HK-2 (cell line): ENCODE data around the gene MAGI2.

Source experiments
- DNase-seq: peaks from one replicate; pipeline ENCODE4 v3.0.0-alpha.2; 2018; ENCODE audit not compliant: unreplicated experiment

MAGI2 gene

GRCh38 chr7:78788464-78788863 is 665.0 kb downstream of the MAGI2 start:
- no peak for DNase-seq

- DNase-seq: no peak
Observed at GRCh38 chr7:78787854-78788253, 665.6 kb downstream of the MAGI2 start.

- no peak for DNase-seq
Observed at GRCh38 chr7:78786055-78786454, 667.4 kb downstream of the MAGI2 start.

- DNase-seq: no peak
Observed at GRCh38 chr7:78783179-78783962, 670.1 kb downstream of the MAGI2 start.

GRCh38 chr7:78780560-78780959 is 672.9 kb downstream of the MAGI2 start:
- DNase-seq: no peak

- no peak for DNase-seq
Observed at GRCh38 chr7:78779788-78780187, 673.7 kb downstream of the MAGI2 start.

- no peak for DNase-seq
Observed at GRCh38 chr7:78777829-78778228, 675.6 kb downstream of the MAGI2 start.

- DNase-seq: no peak
Observed at GRCh38 chr7:78770422-78771410, 682.8 kb downstream of the MAGI2 start.

GRCh38 chr7:78769481-78770101 is 683.9 kb downstream of the MAGI2 start:
- DNase-seq: no peak

GRCh38 chr7:78768859-78769258 is 684.6 kb downstream of the MAGI2 start:
- no peak for DNase-seq

GRCh38 chr7:78765943-78766729 is 687.3 kb downstream of the MAGI2 start:
- DNase-seq: no peak

GRCh38 chr7:78764571-78764970 is 688.9 kb downstream of the MAGI2 start:
- no peak for DNase-seq

- no peak for DNase-seq
Observed at GRCh38 chr7:78762625-78763024, 690.8 kb downstream of the MAGI2 start.

- DNase-seq: no peak
Observed at GRCh38 chr7:78760620-78761355, 692.7 kb downstream of the MAGI2 start.

- DNase-seq: no peak
Observed at GRCh38 chr7:78752554-78752953, 700.9 kb downstream of the MAGI2 start.

GRCh38 chr7:78751253-78751652 is 702.2 kb downstream of the MAGI2 start:
- no peak for DNase-seq

GRCh38 chr7:78749052-78749746 is 704.3 kb downstream of the MAGI2 start:
- DNase-seq: no peak

- no peak for DNase-seq
Observed at GRCh38 chr7:78747592-78747991, 705.9 kb downstream of the MAGI2 start.

- no peak for DNase-seq
Observed at GRCh38 chr7:78746301-78746700, 707.2 kb downstream of the MAGI2 start.

GRCh38 chr7:78742694-78743093 is 710.8 kb downstream of the MAGI2 start:
- DNase-seq: no peak
